ENCODE results near the gene SHC2. TPM values are rescaled to one million over a fixed set of nuclear protein-coding genes. Genes with fewer than 3 reads are reported as not detected.

Gene SHC2
- total RNA-seq, 1 donor from 2014 or later: 47.8 TPM

- Mint-ChIP-seq H3K36me3 (ENCODE audit: low read depth) (no peaks in the 10 kb centered on the region), H3K4me1 (ENCODE audit: low read depth) (no peaks in the 10 kb centered on the region), H3K4me3 (ENCODE audit: unreplicated experiment) (no peak overlapping the region), H3K27ac (ENCODE audit: unreplicated experiment) (no peak overlapping the region), H3K27me3 (ENCODE audit: low read depth) (peaks cover 6% of the 10 kb centered on the region), H3K9me3 (ENCODE audit: low read depth) (peaks cover 4% of the 10 kb centered on the region)
- no peak for TF ChIP-seq CTCF (IDR thresholded peaks at IDR 0.05)
- DNase-seq (ENCODE audit: low spot score): peak; percentile 79
These were observed 69.0 kb downstream of the SHC2 start for GRCh38 chr19:391726-392374.

GRCh38 chr19:391207-391557, 69.7 kb downstream of the SHC2 start:
- Mint-ChIP-seq H3K9me3 (ENCODE audit: low read depth) (peaks cover 4% of the 10 kb centered on the region), H3K4me1 (ENCODE audit: low read depth) (no peaks in the 10 kb centered on the region), H3K27ac (ENCODE audit: unreplicated experiment) (no peak overlapping the region), H3K27me3 (ENCODE audit: low read depth) (peaks cover 7% of the 10 kb centered on the region), H3K36me3 (ENCODE audit: low read depth) (no peaks in the 10 kb centered on the region), H3K4me3 (ENCODE audit: unreplicated experiment) (no peak overlapping the region)
- no peak for TF ChIP-seq CTCF (IDR thresholded peaks at IDR 0.05)
- DNase-seq (ENCODE audit: low spot score): no peak

- H3K4me1 Mint-ChIP-seq (ENCODE audit: low read depth): no peaks in the 10 kb centered on the region
- no peak overlapping the region for H3K27ac Mint-ChIP-seq (ENCODE audit: unreplicated experiment)
- H3K27me3 Mint-ChIP-seq (ENCODE audit: low read depth): peaks cover 10% of the 10 kb centered on the region
- no peak overlapping the region for H3K4me3 Mint-ChIP-seq (ENCODE audit: unreplicated experiment)
- DNase-seq (ENCODE audit: low spot score): peak; percentile 71
- H3K36me3 Mint-ChIP-seq (ENCODE audit: low read depth): no peaks in the 10 kb centered on the region
- no peak for TF ChIP-seq CTCF (IDR thresholded peaks at IDR 0.05)
- H3K9me3 Mint-ChIP-seq (ENCODE audit: low read depth): peaks cover 1% of the 10 kb centered on the region
These were observed 70.2 kb downstream of the SHC2 start for GRCh38 chr19:390386-391206.

- Mint-ChIP-seq H3K9me3 (ENCODE audit: low read depth) (no peaks in the 10 kb centered on the region), H3K4me3 (ENCODE audit: unreplicated experiment) (no peak overlapping the region), H3K4me1 (ENCODE audit: low read depth) (no peaks in the 10 kb centered on the region), H3K27ac (ENCODE audit: unreplicated experiment) (no peak overlapping the region), H3K36me3 (ENCODE audit: low read depth) (no peaks in the 10 kb centered on the region), H3K27me3 (ENCODE audit: low read depth) (peaks cover 10% of the 10 kb centered on the region)
- no peak for TF ChIP-seq CTCF (IDR thresholded peaks at IDR 0.05)
- DNase-seq (ENCODE audit: low spot score): peak; percentile 67
These were observed 70.9 kb downstream of the SHC2 start for GRCh38 chr19:389935-390289.

GRCh38 chr19:389255-389934, 71.4 kb downstream of the SHC2 start:
- DNase-seq (ENCODE audit: low spot score): peak; percentile 63
- H3K4me1 Mint-ChIP-seq (ENCODE audit: low read depth): no peaks in the 10 kb centered on the region
- no peak for TF ChIP-seq CTCF (IDR thresholded peaks at IDR 0.05)

More at GRCh38 chr19:389255-389934, 71.4 kb downstream of the SHC2 start:
- H3K36me3 Mint-ChIP-seq (ENCODE audit: low read depth): no peaks in the 10 kb centered on the region
- no peak overlapping the region for H3K27ac Mint-ChIP-seq (ENCODE audit: unreplicated experiment)
- peaks cover 13% of the 10 kb centered on the region for H3K27me3 Mint-ChIP-seq (ENCODE audit: low read depth)
- no peak overlapping the region for H3K4me3 Mint-ChIP-seq (ENCODE audit: unreplicated experiment)
- no peaks in the 10 kb centered on the region for H3K9me3 Mint-ChIP-seq (ENCODE audit: low read depth)
